Measurements from ENCODE around the gene ECHS1. TPM values are rescaled to one million over a fixed set of nuclear protein-coding genes. Genes with fewer than 3 reads are reported as not detected.
"Not testable (repeated sequence)": the region's sequence is repeated elsewhere in the genome, so short reads cannot be mapped to it uniquely, and the experiment has no call there.

Gene ECHS1
- total RNA-seq, 1 donor from 2014 or later: 69.8 TPM

DNA sequence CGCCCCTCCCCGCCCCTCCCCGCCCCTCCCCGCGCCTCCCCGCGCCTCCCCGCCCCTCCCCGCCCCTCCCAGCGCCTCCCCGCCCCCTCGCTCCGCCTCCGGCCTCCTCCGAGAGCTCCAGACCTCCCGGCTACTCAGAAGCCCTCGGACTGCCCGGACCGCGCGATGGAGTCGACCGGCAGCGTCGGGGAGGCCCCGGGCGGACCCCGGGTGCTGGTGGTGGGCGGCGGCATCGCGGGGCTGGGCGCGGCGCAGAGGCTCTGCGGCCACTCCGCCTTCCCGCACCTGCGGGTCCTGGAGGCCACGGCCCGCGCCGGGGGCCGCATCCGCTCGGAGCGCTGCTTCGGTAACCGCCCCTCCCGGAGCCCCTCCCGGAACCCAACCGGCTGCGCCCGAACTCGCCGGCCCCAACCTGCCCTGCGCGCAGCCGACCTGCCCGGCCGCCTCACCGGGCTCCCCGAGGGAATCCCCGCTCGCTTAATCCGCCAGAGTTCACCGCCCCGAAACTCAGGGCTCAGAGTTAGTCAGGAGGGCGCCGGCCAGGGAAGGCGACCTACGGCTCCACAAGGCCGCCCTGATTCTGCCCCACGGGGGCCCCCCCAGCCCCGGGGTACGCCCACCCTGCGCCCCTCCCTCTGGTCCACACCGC is 6.1 kb upstream of the ECHS1 start, which contains the start of gene PAOX:
TSS of gene PAOX (plus strand) at position 111 of the 649 bp plus-strand sequence. CDS start at position 166, 55 bp downstream.
- Mint-ChIP-seq H3K27ac (peak within 1 kb of the TSS; percentile 25), H3K36me3 (peaks cover 8% of the 10 kb centered on the region), H3K9me3 (no peaks in the 10 kb centered on the region), H3K4me3 (peak within 1 kb of the TSS; percentile 74), H3K4me1 (no peaks in the 10 kb centered on the region), H3K27me3 (ENCODE audit: low read depth) (peaks cover 11% of the 10 kb centered on the region)
- peak in 1 of 2 experiments; percentile 59 for DNase-seq (ENCODE audit: low spot score in 2 of 2, unreplicated experiment in 2 of 2)
- no peak for TF ChIP-seq CTCF (IDR thresholded peaks at IDR 0.05; ENCODE audit: unreplicated experiment)

DNA sequence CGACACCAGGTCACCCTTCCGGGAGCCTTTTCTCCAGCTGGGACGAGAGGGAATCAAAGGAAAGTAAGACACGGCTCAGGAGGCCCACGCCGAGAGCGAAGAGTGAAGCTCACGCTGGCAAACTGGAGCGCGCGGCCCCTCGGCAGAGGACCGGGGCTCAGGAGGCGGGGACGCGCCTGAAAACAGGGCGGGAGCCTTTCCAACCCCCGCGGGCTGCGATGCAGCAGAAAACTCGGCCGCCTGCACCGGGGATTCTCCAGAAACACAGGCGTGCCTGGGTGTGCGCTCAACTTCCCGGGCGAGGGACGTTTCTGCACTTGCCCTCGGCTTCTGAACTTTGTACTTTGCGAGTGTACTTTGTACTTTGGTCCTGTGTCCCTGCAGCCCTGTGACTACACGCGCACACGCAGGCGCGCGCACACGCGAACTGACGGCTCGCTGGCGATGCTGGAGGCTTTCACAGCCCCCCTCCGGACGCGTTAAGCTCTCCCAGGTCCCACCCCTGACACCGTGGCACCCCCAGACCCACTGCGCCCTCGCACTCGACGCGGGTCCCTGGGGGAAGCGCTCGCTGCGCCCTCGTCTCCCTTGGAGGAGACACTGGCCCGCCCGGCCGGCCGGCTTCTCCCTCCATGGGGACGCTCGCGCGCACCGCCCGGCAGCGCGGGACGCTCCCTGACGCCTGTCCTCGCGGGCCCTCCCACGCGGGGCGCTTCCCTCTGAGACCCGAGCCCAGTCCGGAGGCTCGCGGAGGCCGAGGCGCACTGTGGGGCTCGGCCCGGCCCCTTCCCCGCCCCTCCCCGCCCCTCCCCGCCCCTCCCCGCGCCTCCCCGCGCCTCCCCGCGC is 5.3 kb upstream of the ECHS1 start:
- Mint-ChIP-seq H3K27me3 (ENCODE audit: low read depth) (peaks cover 13% of the 10 kb centered on the region), H3K4me1 (peaks cover 2% of the 10 kb centered on the region), H3K4me3 (peak overlapping the region; percentile 74), H3K36me3 (peaks cover 6% of the 10 kb centered on the region), H3K9me3 (no peaks in the 10 kb centered on the region), H3K27ac (peak overlapping the region; percentile 25)
- no peak for TF ChIP-seq CTCF (IDR thresholded peaks at IDR 0.05; ENCODE audit: unreplicated experiment)
- DNase-seq (ENCODE audit: low spot score in 2 of 2, unreplicated experiment in 2 of 2): peak; percentile 58 to 76

DNA sequence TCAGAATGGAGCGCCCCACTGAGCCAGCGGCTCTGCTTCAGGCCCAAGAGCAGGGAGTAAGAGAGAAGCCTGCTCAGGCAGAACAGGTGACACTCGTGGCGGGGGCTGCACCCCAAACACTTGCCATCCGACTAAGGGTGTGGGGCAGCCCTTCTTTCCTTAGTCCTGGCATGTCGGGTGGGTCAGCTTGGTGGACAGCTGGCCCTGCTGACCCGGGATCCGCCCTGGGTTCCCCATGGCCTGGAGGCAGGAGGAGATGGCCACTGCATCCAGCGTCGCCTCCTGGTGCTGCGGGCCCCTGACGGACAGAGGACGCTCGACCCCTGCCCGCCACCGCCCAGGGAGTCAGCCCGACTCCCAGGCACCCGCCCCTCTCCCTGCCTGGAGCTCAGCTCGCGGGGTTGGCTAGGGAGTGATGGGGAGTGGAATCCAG is 4.7 kb upstream of the ECHS1 start:
- Mint-ChIP-seq H3K4me1 (peaks cover 4% of the 10 kb centered on the region), H3K27ac (no peak overlapping the region), H3K4me3 (peak overlapping the region; percentile 74), H3K36me3 (peaks cover 6% of the 10 kb centered on the region), H3K9me3 (no peaks in the 10 kb centered on the region), H3K27me3 (ENCODE audit: low read depth) (peaks cover 13% of the 10 kb centered on the region)
- no peak for DNase-seq (ENCODE audit: low spot score in 2 of 2, unreplicated experiment in 2 of 2)
- no peak for TF ChIP-seq CTCF (IDR thresholded peaks at IDR 0.05; ENCODE audit: unreplicated experiment)

DNA sequence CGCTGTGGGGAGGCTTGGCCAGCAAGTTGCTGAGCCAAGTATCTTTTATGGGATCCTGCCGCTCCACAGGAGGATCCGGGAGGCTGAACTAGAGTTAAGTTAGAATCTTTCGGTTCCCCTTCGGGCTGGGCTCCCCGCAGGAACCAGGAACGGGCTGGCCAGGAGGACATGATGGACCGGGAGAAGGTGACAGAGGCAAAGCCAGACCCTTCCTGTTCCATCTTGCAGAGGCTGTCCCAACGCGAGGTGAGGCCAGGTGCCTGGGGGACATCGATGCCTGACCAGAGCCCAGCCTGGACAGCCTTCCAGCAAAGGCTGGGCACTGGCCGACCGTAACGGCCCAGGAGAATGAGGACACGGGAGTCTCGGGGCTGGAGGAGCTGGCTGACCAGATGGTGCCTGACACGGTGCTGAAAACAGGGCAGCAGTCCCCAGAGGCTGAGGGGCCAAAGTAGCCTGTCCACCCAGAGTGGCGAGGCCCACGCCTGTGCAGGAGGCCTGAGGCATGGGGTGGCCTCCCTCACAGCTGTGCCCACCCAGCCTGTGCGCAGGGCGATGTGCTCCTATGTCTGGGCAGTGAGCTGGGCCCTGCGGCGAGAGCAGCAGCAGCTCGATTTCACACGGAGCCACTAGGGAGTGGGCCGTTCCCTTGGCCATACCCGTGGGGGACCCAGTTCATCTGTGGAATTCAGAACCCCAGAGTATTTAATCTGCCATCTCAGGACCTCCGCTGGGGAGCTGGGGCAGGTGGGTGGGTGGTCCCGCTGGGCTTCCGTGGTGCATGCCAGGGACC is 4.1 kb upstream of the ECHS1 start:
- Mint-ChIP-seq H3K9me3 (no peaks in the 10 kb centered on the region), H3K27ac (no peak overlapping the region), H3K27me3 (ENCODE audit: low read depth) (peaks cover 13% of the 10 kb centered on the region), H3K4me3 (peak overlapping the region; percentile 57), H3K4me1 (peaks cover 4% of the 10 kb centered on the region), H3K36me3 (peaks cover 5% of the 10 kb centered on the region)
- no peak for DNase-seq (ENCODE audit: low spot score in 2 of 2, unreplicated experiment in 2 of 2)
- TF ChIP-seq CTCF (IDR thresholded peaks at IDR 0.05; ENCODE audit: unreplicated experiment): no peak

- not testable (repeated sequence) for H3K36me3 Mint-ChIP-seq; H3K9me3 Mint-ChIP-seq; H3K4me1 Mint-ChIP-seq; DNase-seq (ENCODE audit: low spot score in 2 of 2, unreplicated experiment in 2 of 2); H3K27ac Mint-ChIP-seq
- peak overlapping the region; percentile 57 for H3K4me3 Mint-ChIP-seq
- peaks cover 13% of the 10 kb centered on the region for H3K27me3 Mint-ChIP-seq (ENCODE audit: low read depth)
Observed at GRCh38 chr10:133376183-133376582, 3.0 kb upstream of the ECHS1 start.

All from mesothelial cell of epicardium (in vitro differentiated cells).